Measurements from ENCODE around the gene CYP26A1.

Gene CYP26A1

GRCh38 chr10:93106631-93107072 is 33.0 kb downstream of the CYP26A1 start:
- Histone ChIP-seq H3K27me3 (ENCODE audit: insufficient read depth, low read length, poor library complexity, severe bottlenecking) (no peaks in the 10 kb centered on the region), H3K36me3 (ENCODE audit: insufficient read depth, low read length) (no peaks in the 10 kb centered on the region), H3K9me3 (ENCODE audit: insufficient read depth, low read depth, low read length) (peaks cover 7% of the 10 kb centered on the region; the same call in 1 of the 2 replicates), H4K20me1 (ENCODE audit: insufficient read depth, low read length, poor library complexity, severe bottlenecking) (no peaks in the 10 kb centered on the region), H3K4me1 (ENCODE audit: insufficient read depth, low read length, poor library complexity, severe bottlenecking) (no peaks in the 10 kb centered on the region), H3K4me3 (ENCODE audit: low read length, poor library complexity, severe bottlenecking) (no peak overlapping the region), H3F3A (ENCODE audit: low read depth) (no peaks in the 10 kb centered on the region), H3K9me2 (replicated peaks; ENCODE audit: low read depth, low read length) (no peaks in the 10 kb centered on the region), H2AFZ (ENCODE audit: low read length) (0 out of 2 replicates have a peak overlapping the region, but pooled peaks have one; percentile 0), H3K9ac (ENCODE audit: low read depth, low read length, poor library complexity, severe bottlenecking) (no peak overlapping the region), H3K79me2 (ENCODE audit: insufficient read depth, low read length) (no peaks in the 10 kb centered on the region), H3K4me2 (ENCODE audit: low read depth, low read length, poor library complexity, severe bottlenecking) (no peak overlapping the region)
- TF ChIP-seq CTCF (conservative IDR thresholded peaks at IDR 0.05; ENCODE audit: low read length), result no peak
- no peak for TF ChIP-seq EZH2phosphoT487 (IDR thresholded peaks at IDR 0.05; ENCODE audit: borderline replicate concordance)

- H3K9ac ChIP-seq (ENCODE audit: low read depth, low read length, poor library complexity, severe bottlenecking), result no peak overlapping the region
- no peaks in the 10 kb centered on the region for H3K9me3 ChIP-seq (ENCODE audit: insufficient read depth, low read depth, low read length)
- H3K79me2 ChIP-seq (ENCODE audit: insufficient read depth, low read length), result no peaks in the 10 kb centered on the region
- H3K36me3 ChIP-seq (ENCODE audit: insufficient read depth, low read length), result no peaks in the 10 kb centered on the region
- H3K4me2 ChIP-seq (ENCODE audit: low read depth, low read length, poor library complexity, severe bottlenecking), result no peak overlapping the region
- H3K9me2 ChIP-seq (replicated peaks; ENCODE audit: low read depth, low read length), result no peaks in the 10 kb centered on the region
- H4K20me1 ChIP-seq (ENCODE audit: insufficient read depth, low read length, poor library complexity, severe bottlenecking), result no peaks in the 10 kb centered on the region
- TF ChIP-seq EZH2phosphoT487 (IDR thresholded peaks at IDR 0.05; ENCODE audit: borderline replicate concordance) (no peak), CTCF (conservative IDR thresholded peaks at IDR 0.05; ENCODE audit: low read length) (no peak)
- no peaks in the 10 kb centered on the region for H3K27me3 ChIP-seq (ENCODE audit: insufficient read depth, low read length, poor library complexity, severe bottlenecking)
- peaks cover 4% of the 10 kb centered on the region for H3K4me1 ChIP-seq (ENCODE audit: insufficient read depth, low read length, poor library complexity, severe bottlenecking)
- no peak overlapping the region for H3K4me3 ChIP-seq (ENCODE audit: low read length, poor library complexity, severe bottlenecking)
- H2AFZ ChIP-seq (ENCODE audit: low read length), result no peak overlapping the region
- no peaks in the 10 kb centered on the region for H3F3A ChIP-seq (ENCODE audit: low read depth)
Measured at GRCh38 chr10:93110472-93111146, 36.9 kb downstream of the CYP26A1 start.

GRCh38 chr10:93113042-93113441 is 39.3 kb downstream of the CYP26A1 start:
- Histone ChIP-seq H2AFZ (ENCODE audit: low read length) (no peak overlapping the region), H3K79me2 (ENCODE audit: insufficient read depth, low read length) (no peaks in the 10 kb centered on the region), H3K36me3 (ENCODE audit: insufficient read depth, low read length) (no peaks in the 10 kb centered on the region), H3K4me3 (ENCODE audit: low read length, poor library complexity, severe bottlenecking) (no peak overlapping the region), H3K27me3 (ENCODE audit: insufficient read depth, low read length, poor library complexity, severe bottlenecking) (no peaks in the 10 kb centered on the region), H3K4me2 (ENCODE audit: low read depth, low read length, poor library complexity, severe bottlenecking) (no peak overlapping the region), H3K9me2 (replicated peaks; ENCODE audit: low read depth, low read length) (no peaks in the 10 kb centered on the region), H3K9me3 (ENCODE audit: insufficient read depth, low read depth, low read length) (no peaks in the 10 kb centered on the region), H4K20me1 (ENCODE audit: insufficient read depth, low read length, poor library complexity, severe bottlenecking) (no peaks in the 10 kb centered on the region), H3F3A (ENCODE audit: low read depth) (no peaks in the 10 kb centered on the region), H3K9ac (ENCODE audit: low read depth, low read length, poor library complexity, severe bottlenecking) (no peak overlapping the region), H3K4me1 (ENCODE audit: insufficient read depth, low read length, poor library complexity, severe bottlenecking) (peaks cover 11% of the 10 kb centered on the region)
- TF ChIP-seq EZH2phosphoT487 (IDR thresholded peaks at IDR 0.05; ENCODE audit: borderline replicate concordance), result no peak
- no peak for TF ChIP-seq CTCF (conservative IDR thresholded peaks at IDR 0.05; ENCODE audit: low read length)

Data from Loucy (cell line).